Panc1 (cell line): ENCODE data around the gene KLK15.

Experiments
- CTCF ChIP-seq: fragments of 450-650 bp; IDR thresholded peaks from 2 replicates; pipeline ENCODE4 v1.5.1; 2017; ENCODE audit warnings: mild to moderate bottlenecking
- POLR2AphosphoS5 ChIP-seq: IDR thresholded peaks from 2 replicates; pipeline ENCODE4 v1.6.1; 2012; ENCODE audit warnings: mild to moderate bottlenecking, low read depth, low read length, moderate library complexity
- REST ChIP-seq, 2 experiments: IDR thresholded peaks; 2 replicates each; pipeline ENCODE4 v1.6.1; 2011 to 2012; ENCODE audit warnings: low read depth in 2 of 2, control low read depth in 1 of 2, low read length in 1 of 2, mild to moderate bottlenecking in 1 of 2, moderate library complexity in 1 of 2; ENCODE audit not compliant: insufficient read depth in 1 of 2
- SIN3A ChIP-seq: IDR thresholded peaks from 2 replicates; pipeline ENCODE4 v1.6.1; 2012; ENCODE audit warnings: low read depth, mild to moderate bottlenecking, low read length, moderate library complexity, borderline replicate concordance; ENCODE audit not compliant: insufficient read depth
- TCF7L2 ChIP-seq: IDR thresholded peaks from 2 replicates; pipeline ENCODE4 v1.6.1; 2011; ENCODE audit warnings: mild to moderate bottlenecking, low read depth, low read length, inconsistent platforms

- TF ChIP-seq CTCF, result no peak
- TF ChIP-seq POLR2AphosphoS5, result no peak
- TF ChIP-seq REST (IDR thresholded peaks at IDR 0.05; ENCODE audit: insufficient read depth in 1 of 2, low read depth in 2 of 2, low read length in 1 of 2), result no peak
- TF ChIP-seq TCF7L2, result no peak
- no peak for TF ChIP-seq SIN3A
Observed at GRCh38 chr19:50835103-50835784, 1.9 kb upstream of the KLK15 start.
